Activated CD8-positive, alpha-beta memory T cell treated with anti-CD3 and anti-CD28 coated beads, Interleukin-2, amount 10 ng/mL, durations not matched to agents 7 days and 5 days (primary cell): ENCODE results near the gene SPON2. TPM values are rescaled to one million over a fixed set of nuclear protein-coding genes. Genes with fewer than 3 reads are reported as not detected.

Experiments
- ATAC-seq: fragments of 150-1000 bp; cut with Tn5 transposase; one replicate; pipeline ENCODE4 v1.10.0; 2021; ENCODE audit warnings: moderate library complexity
- CTCF ChIA-PET: fragments of 350-600 bp; sonication (Branson Sonifier 250); formaldehyde crosslinking; loops from one replicate; lab custom pipeline; 2021; ENCODE audit warnings: antibody characterized with exemption; lab: Charles Lee
- DNase-seq: peaks from one replicate; pipeline ENCODE4 v3.0.0-alpha.2; 2020
- H3K27ac Mint-ChIP-seq: one replicate; pipeline ENCODE4 v1.8.0; 2021; ENCODE audit warnings: mild to moderate bottlenecking, mixed read lengths
- H3K27me3 Mint-ChIP-seq: one replicate; pipeline ENCODE4 v1.8.0; 2021; ENCODE audit warnings: mixed read lengths
- H3K36me3 Mint-ChIP-seq: one replicate; pipeline ENCODE4 v1.8.0; 2021; ENCODE audit warnings: mild to moderate bottlenecking, mixed read lengths
- H3K4me1 Mint-ChIP-seq: one replicate; pipeline ENCODE4 v1.8.0; 2021; ENCODE audit warnings: mixed read lengths
- H3K4me3 Mint-ChIP-seq: one replicate; pipeline ENCODE4 v1.8.0; 2021; ENCODE audit warnings: mild to moderate bottlenecking, moderate library complexity, mixed read lengths
- H3K9me3 Mint-ChIP-seq: one replicate; pipeline ENCODE4 v1.8.0; 2022; ENCODE audit warnings: low read depth, mixed read lengths
- total RNA-seq, 2 experiments: library from RNA; stranded (reverse); gene quantifications; one replicate each; pipeline ENCODE4 v1.2.3, GENCODE V29; 2021

Gene SPON2
- total RNA-seq = 10 to 100 TPM; 11.7 to 28.0 TPM

DNA sequence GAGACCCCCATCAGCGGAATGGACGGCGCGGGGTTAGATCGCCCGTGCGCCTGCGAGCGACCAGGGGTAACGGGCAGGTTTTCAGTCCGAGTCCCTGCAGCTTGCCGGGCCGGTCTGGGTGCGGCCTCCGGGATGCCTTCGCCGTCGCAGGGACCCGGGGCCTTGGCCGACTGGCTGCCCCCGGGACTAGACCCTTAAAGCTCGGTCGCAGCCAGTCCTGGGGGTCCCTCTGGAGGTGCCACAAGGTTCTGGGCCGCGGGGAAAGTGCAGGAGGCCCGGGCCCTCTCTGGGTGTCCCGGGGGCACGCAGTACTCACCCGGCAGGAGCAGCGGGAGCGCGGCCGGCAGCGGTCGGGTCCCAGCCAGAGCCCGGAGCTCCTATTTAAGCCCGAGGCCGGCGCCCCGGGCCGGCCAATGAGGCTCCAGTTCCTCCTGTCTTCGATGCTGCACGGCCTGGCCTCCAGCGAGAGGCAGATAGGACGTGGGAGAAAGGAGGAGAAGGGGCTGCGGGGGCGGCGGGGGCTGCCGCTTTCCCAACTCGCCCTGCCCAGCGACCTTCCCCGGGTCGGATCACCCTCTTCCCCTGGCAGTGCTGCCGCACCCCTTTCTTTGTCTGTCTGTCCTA lies at the start of gene SPON2:
SPON2 (minus strand) TSS at position 356 of the 624 bp plus-strand sequence.
- Mint-ChIP-seq H3K27me3 (peaks cover 27% of the 10 kb centered on the region), H3K27ac (no peak within 1 kb of the TSS), H3K4me3 (no peak within 1 kb of the TSS), H3K4me1 (peaks cover 22% of the 10 kb centered on the region), H3K36me3 (peaks cover 2% of the 10 kb centered on the region), H3K9me3 (no peaks in the 10 kb centered on the region)
- CTCF ChIA-PET = interaction anchor here (0.9 to 3.0 kb wide), 2 partner anchors 28 to 95 kb away, joined by 3 to 7 read pairs; no protein-coding TSS in a partner anchor
- DNase-seq = no peak
- ATAC-seq = no peak

DNA sequence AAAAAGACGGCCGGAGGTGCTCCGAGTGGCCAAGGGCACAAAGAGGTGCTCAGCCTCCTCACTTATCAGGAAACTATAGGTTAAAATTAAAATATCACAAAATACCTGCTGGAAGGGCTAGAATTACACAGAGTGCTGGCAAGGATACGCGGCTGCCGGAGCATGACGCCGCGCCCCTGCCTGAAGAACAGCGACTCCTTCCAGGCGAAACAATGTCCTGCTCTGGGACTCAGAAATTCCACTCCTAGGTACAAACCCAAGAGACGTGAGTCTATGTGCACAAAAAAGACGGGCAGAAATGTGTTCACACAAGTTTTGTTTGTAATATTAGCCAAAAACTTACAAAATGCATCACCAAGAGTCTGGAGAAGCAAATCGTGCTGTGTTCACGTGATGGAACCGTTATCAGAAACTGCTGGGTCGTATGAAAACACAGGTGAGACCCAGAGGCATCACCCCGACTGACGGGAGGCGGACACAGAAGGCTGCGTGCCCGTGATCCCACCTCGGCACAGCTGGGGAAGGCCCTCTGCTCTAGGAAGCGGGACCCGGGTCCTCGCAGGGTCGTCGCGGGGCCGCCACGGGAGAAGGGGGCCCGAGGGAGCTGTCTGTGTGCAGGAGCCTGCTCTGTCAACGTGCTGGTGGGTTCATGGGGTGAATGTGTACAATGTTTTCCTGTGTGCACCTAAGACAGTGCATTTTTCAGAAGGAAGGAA lies 48.9 kb upstream of the SPON2 start:
- Mint-ChIP-seq H3K4me1 (peaks cover 31% of the 10 kb centered on the region), H3K27ac (no peak overlapping the region), H3K4me3 (no peak overlapping the region), H3K27me3 (no peaks in the 10 kb centered on the region), H3K36me3 (peaks cover 65% of the 10 kb centered on the region), H3K9me3 (no peaks in the 10 kb centered on the region)
- no peak for ATAC-seq
- CTCF ChIA-PET = no interaction called here
- DNase-seq = no peak

DNA sequence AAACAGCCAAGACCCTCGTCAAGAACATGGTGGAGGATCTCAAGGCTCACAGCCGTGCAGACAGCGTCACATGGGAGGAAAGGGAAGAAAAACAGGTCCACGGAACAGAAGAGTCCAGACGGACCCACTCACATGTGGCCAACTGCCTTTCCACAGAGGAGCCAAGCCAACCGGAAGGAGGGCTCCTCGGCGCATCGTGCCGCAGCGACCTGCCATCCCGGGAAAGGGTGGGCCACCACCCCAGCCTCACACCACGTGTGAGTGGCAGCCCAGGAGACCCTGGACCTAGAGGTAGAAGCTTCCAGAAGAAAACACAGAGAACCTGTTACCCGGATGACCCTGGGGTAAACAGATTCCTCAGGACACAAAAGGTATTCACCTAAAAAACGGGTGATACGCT lies 48.2 kb upstream of the SPON2 start:
- no peak for DNase-seq
- H3K36me3 Mint-ChIP-seq = peaks cover 60% of the 10 kb centered on the region
- CTCF ChIA-PET = no interaction called here
- no peaks in the 10 kb centered on the region for H3K9me3 Mint-ChIP-seq
- no peak overlapping the region for H3K27ac Mint-ChIP-seq
- no peaks in the 10 kb centered on the region for H3K27me3 Mint-ChIP-seq
- no peak for ATAC-seq
- no peak overlapping the region for H3K4me3 Mint-ChIP-seq
- H3K4me1 Mint-ChIP-seq = peaks cover 39% of the 10 kb centered on the region

DNA sequence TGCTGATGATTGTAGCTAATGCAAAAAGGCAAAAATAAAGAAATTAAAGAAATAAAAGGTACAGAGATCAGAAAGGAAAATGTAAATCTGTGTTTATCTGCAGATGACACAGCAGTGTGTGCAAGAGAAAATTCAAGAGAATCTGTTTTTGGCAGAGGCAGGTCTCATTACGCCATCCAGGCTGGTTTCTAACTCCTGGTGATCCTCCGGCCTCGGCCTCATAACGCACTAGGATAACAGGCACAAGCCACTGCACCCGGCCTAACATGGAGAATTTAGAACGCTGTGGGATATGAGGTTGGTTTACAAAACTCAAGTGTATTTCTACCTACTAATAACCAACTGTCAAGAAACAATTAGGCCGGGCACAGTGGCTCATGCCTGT lies 47.2 kb upstream of the SPON2 start:
- Mint-ChIP-seq H3K27ac (peak overlapping the region; percentile 56), H3K4me1 (peaks cover 43% of the 10 kb centered on the region), H3K4me3 (no peak overlapping the region), H3K27me3 (no peaks in the 10 kb centered on the region), H3K9me3 (no peaks in the 10 kb centered on the region), H3K36me3 (peaks cover 53% of the 10 kb centered on the region)
- DNase-seq (no peak), ATAC-seq (no peak)
- CTCF ChIA-PET = interaction anchor here (1.1 kb wide), 1 partner anchor 52 kb away, joined by 3 read pairs; no protein-coding TSS in a partner anchor

DNA sequence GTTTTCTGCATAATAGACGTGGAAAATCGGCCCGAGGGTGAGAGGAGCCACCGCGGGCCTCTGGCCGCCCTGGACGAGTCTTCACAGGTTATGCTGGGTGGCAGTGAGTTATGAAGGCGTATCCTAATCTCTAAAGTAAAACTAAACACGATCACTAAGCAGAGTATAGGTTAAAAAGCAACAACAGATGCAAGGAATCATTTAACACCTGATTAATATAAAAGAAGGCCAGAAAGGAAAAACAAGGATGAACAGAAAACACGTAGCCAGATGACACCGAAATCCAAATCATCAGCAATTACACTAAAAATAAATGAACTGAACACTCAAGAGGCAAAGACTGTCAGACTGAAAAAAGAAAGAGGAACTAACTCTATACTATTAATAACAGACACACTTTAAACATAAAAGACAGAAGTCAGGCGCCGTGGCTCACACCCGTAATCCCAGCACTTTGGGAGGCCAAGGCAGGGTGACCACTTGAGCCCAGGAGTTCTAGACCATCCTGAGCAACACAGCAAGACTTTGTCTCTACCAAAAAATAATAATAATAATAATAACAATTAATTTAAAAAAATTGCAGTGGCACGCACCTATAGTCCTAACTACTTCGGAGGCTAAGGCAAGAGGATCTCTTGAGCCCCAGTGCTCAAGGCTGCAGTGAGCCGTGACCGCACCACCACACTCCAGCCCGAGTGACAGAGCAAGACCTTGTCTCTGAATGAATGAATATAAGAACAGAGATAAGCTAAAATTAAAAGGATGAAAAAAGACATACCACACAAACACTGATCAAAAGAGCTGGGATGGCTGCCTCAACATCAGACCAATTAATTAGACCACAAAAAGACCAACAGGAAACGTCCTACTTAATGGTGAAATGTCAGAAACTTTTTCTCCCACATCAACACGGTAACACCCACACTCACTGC lies 46.5 kb upstream of the SPON2 start:
- H3K27ac Mint-ChIP-seq = peak overlapping the region; percentile 67
- H3K4me3 Mint-ChIP-seq = no peak overlapping the region
- peaks cover 43% of the 10 kb centered on the region for H3K4me1 Mint-ChIP-seq
- H3K36me3 Mint-ChIP-seq = peaks cover 47% of the 10 kb centered on the region
- CTCF ChIA-PET = interaction anchor here (1.1 to 2.6 kb wide), 2 partner anchors 49 to 52 kb away, joined by 3 to 16 read pairs; no protein-coding TSS in a partner anchor
- no peaks in the 10 kb centered on the region for H3K27me3 Mint-ChIP-seq
- ATAC-seq = no peak
- no peaks in the 10 kb centered on the region for H3K9me3 Mint-ChIP-seq
- no peak for DNase-seq

DNA sequence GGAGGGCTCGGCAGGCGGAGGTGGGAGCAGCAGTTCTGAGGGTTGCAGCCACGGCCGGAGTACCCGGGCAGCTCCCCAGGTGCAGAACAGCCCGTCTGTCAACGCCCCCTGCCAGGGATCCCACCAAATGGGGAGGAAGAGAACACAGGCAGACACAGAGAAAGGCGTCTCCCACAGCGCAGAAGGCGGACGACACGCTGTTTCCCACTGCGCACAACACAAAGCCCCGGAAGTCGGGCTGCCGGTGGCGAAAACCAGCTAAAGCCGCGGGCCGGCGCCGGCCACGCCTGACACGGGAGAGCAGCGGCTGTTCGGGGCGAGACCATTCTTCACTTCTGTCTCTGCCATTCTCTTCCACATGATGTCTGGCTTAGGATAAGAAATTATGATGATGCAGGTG lies 45.0 kb upstream of the SPON2 start:
- Mint-ChIP-seq H3K27ac (peak overlapping the region; percentile 88), H3K27me3 (no peaks in the 10 kb centered on the region), H3K4me1 (peaks cover 43% of the 10 kb centered on the region), H3K36me3 (peaks cover 42% of the 10 kb centered on the region), H3K4me3 (peak overlapping the region; percentile 56), H3K9me3 (no peaks in the 10 kb centered on the region)
- ATAC-seq = no peak
- no peak for DNase-seq
- CTCF ChIA-PET = interaction anchor here (0.7 to 2.9 kb wide), 14 partner anchors 12 to 208 kb away, joined by 3 to 16 read pairs (median 5); partner anchors contain the start of gene UVSSA

DNA sequence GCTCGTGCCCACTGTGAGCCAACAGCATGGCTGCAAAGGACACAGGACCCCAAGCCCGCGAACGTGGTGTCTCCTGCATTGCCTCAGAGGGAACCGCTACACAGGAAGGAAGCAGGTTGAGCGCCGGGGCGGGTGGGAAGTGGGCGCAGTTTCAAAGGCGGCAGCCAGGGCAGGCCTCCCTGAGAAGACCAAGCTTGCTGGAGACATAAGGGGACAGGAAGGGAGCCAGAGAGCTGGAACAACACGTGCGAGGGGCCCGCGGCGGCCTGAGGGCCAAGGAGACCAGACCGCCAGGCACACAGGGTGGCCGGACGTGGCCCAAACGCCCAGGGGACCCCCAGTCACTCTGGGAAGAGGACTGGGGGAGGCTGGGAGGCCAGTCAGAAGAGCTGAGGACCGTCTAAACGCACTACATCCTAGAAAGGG lies 44.5 kb upstream of the SPON2 start:
- Mint-ChIP-seq H3K4me3 (peak overlapping the region; percentile 56), H3K27ac (peak overlapping the region; percentile 88), H3K9me3 (no peaks in the 10 kb centered on the region), H3K4me1 (peaks cover 43% of the 10 kb centered on the region), H3K36me3 (peaks cover 43% of the 10 kb centered on the region), H3K27me3 (no peaks in the 10 kb centered on the region)
- CTCF ChIA-PET = interaction anchor here (0.7 to 2.9 kb wide), 14 partner anchors 11 to 207 kb away, joined by 3 to 16 read pairs (median 5); partner anchors contain the start of gene UVSSA
- ATAC-seq (peak; percentile 95), DNase-seq (peak; percentile 89)

DNA sequence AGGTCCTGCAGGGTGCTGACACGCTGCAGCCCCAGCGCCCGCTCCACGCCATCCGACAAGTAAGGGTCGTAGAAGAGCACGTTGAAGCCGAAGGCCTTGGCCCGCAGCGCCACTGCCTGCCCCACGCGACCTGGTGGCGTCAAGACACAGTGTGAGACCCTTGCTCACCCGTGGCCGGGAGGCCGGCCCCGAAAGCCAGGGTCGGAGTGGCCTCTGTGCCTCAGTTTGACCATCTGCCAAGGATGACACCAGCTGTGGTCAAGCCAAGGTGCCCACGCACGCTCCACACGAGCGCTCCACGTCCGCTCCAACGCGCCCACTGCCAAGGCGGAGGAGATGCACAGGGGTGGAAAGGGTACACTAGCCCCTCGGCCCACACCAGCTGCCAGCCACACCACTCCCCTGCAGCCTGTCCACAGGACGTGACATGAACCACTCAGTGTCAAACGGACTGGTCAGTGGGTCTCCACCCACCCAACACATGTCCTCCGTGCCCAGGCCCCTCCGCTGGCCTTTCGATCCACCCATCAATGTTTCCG lies 43.8 kb upstream of the SPON2 start:
- peak overlapping the region; percentile 88 for H3K27ac Mint-ChIP-seq
- H3K36me3 Mint-ChIP-seq = peaks cover 37% of the 10 kb centered on the region
- H3K4me1 Mint-ChIP-seq = peaks cover 43% of the 10 kb centered on the region
- no peak for ATAC-seq
- no peaks in the 10 kb centered on the region for H3K9me3 Mint-ChIP-seq
- H3K4me3 Mint-ChIP-seq = peak overlapping the region; percentile 56
- H3K27me3 Mint-ChIP-seq = no peaks in the 10 kb centered on the region
- CTCF ChIA-PET = interaction anchor here (1.0 to 2.9 kb wide), 10 partner anchors 13 to 131 kb away, joined by 3 to 16 read pairs (median 7); partner anchors contain the start of gene UVSSA
- DNase-seq = no peak

DNA sequence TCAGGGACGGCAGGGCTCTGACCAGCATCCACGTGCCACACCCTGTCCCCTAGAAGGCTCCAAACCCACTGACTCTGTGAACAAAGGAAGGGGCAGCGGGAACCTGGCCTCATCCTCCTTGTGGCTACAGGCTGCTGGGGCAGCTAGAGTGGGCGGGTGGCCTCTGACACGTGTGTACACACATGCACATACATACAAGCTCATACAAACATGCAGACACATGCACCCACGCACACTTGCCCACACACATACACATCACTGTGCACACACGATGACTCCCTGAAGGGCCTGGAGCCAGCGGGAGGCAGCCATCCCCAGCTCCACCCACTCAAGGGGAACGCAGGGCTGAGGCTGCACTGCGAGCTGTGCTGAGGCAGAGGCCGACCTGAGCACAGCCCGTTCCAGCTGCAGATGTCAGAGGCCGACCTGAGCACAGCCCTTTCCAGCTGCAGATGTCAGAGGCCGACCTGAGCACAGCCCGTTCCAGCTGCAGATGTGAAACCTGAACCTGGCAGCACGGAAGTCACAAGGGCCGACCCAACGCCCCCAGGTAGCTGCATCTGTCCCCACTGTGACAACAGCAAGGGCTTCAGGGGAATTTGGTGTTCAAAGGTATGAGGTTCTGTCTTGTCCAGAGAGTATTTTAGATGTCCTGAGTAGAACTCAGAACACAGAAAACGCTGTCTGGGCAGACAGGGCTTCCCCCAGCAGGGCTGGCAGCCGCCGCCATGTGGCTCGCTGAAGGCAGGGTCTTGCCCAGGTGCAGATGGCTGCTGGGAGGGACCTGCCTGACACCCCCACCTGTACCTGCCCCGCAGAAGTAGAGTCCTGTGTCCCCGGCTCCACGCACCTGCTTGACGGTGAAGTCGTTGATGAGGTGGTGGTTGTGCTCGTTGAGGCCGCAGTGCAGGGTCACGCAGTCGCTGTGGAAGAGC lies 43.0 kb upstream of the SPON2 start:
- DNase-seq = no peak
- ATAC-seq = no peak
- CTCF ChIA-PET = interaction anchor here (1.1 to 2.9 kb wide), 3 partner anchors 12 to 35 kb away, joined by 3 to 14 read pairs (median 11); no protein-coding TSS in a partner anchor
- no peaks in the 10 kb centered on the region for H3K9me3 Mint-ChIP-seq
- H3K4me3 Mint-ChIP-seq = no peak overlapping the region
- peaks cover 32% of the 10 kb centered on the region for H3K36me3 Mint-ChIP-seq
- H3K4me1 Mint-ChIP-seq = peaks cover 43% of the 10 kb centered on the region
- H3K27me3 Mint-ChIP-seq = no peaks in the 10 kb centered on the region
- H3K27ac Mint-ChIP-seq = peak overlapping the region; percentile 88

DNA sequence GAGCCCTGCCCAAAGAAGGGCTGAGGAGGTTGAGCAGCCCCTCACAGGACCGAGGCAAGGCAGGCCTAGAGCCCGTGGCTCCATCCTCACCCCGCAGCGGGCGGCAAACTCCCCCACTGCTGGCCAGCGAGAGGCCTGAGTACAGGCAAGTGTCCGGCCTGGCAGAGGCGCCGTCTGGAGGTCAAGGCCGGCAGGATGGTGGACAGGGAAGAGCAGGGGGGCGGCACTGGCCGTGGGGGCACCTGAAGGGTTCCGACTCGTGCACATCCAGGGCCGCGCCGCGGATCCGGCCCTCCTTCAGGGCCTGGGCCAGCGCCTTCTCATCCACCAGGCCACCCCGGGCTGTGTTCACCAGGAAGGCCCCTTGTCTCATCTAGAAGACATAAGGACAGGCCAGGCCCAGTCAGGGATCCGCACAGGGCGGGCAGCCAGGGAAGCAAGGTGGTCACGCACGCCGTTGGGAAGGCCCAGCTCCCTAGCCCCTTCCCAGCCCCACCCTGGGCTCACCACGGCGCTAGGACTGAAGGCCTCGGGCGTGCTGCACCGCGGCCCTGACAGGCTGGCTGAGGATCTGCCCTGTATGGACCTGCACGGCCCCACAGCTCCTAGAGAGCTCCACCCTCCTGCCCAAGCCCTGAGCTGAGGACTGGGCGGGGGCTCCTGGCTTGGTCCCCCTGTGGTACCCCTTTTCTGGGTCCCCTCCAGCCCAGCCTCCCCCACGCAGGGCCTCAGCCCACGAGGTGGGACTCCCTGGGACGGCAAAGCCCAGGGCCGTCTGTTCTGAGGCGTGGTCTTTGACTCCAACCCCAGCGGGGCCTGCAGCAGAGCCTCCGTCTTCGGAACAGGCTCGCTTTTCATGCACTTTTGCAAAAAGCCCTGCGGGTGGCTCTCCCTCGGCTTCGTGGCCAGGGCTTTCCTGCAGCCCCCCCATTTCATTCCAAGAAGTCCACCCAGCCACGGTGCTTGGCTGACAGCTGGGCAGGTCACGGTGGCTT lies 42.0 kb upstream of the SPON2 start:
- peaks cover 25% of the 10 kb centered on the region for H3K36me3 Mint-ChIP-seq
- no peak for ATAC-seq
- H3K27ac Mint-ChIP-seq = no peak overlapping the region
- peaks cover 40% of the 10 kb centered on the region for H3K4me1 Mint-ChIP-seq
- no peak for DNase-seq
- H3K9me3 Mint-ChIP-seq = no peaks in the 10 kb centered on the region
- H3K4me3 Mint-ChIP-seq = no peak overlapping the region
- CTCF ChIA-PET = no interaction called here
- H3K27me3 Mint-ChIP-seq = no peaks in the 10 kb centered on the region

DNA sequence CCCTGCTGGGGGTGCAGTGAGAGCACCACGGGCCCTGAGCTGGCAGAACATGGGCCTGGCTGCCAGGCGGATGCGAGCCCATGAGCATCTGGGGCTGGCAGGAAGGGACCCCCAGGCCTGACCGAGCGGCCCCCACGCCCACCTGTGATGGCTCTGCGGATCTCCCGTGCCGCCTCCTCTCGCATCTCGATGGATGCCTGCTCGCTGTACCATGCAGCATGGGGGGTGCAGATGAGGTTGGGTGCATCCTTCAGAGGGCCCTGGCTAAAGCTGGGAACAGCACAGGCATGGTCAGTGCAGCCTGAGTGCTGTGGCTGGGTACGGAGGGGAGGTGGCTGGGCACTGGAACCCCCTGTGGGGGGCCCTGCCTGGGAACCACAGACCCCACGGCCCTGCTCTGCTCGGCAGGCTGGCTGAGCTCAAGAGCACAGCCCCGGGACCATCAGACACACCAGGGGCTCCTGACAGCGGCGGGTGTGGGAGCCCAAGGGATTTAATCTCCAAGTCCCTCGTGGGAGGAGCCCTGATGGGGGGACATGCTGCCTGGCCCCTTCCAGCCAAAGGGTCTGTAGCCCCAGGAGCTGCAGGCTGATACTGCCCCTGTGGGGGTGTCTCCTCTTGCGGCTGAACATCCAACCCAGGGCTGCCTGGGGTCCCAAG lies 41.1 kb upstream of the SPON2 start:
- Mint-ChIP-seq H3K27me3 (no peaks in the 10 kb centered on the region), H3K9me3 (no peaks in the 10 kb centered on the region), H3K4me3 (no peak overlapping the region), H3K27ac (no peak overlapping the region), H3K36me3 (peaks cover 18% of the 10 kb centered on the region), H3K4me1 (peaks cover 35% of the 10 kb centered on the region)
- DNase-seq = no peak
- CTCF ChIA-PET = no interaction called here
- no peak for ATAC-seq
